GM19438 (cell line): ENCODE measurements around the gene KANSL1.
"Not testable (repeated sequence)": the region's sequence is repeated elsewhere in the genome, so short reads cannot be mapped to it uniquely, and the experiment has no call there.

Experiments used
- ATAC-seq: cut with Tn5 transposase; IDR thresholded peaks from one replicate; pipeline ENCODE4 v1.9.1; 2021; ENCODE audit warnings: low read depth; ENCODE audit not compliant: unreplicated experiment

Gene KANSL1

GRCh38 chr17:46120078-46120477, 73.2 kb downstream of the KANSL1 start:
- ATAC-seq = no peak

- no peak for ATAC-seq
These were observed 74.3 kb downstream of the KANSL1 start for GRCh38 chr17:46118964-46119363.

GRCh38 chr17:46117850-46118696, 75.2 kb downstream of the KANSL1 start:
- ATAC-seq = no peak

- ATAC-seq = no peak
These were observed 76.1 kb downstream of the KANSL1 start for GRCh38 chr17:46117117-46117516.

- no peak for ATAC-seq
These were observed 77.5 kb downstream of the KANSL1 start for GRCh38 chr17:46115699-46116098.

GRCh38 chr17:46111236-46111635, 82.0 kb downstream of the KANSL1 start:
- not testable (repeated sequence) for ATAC-seq

GRCh38 chr17:46110219-46110618, 83.0 kb downstream of the KANSL1 start:
- ATAC-seq = no peak

GRCh38 chr17:46109603-46110189, 83.5 kb downstream of the KANSL1 start:
- ATAC-seq = no peak

- ATAC-seq = no peak
These were observed 84.6 kb downstream of the KANSL1 start for GRCh38 chr17:46108550-46109110.

- ATAC-seq = no peak
These were observed 85.1 kb downstream of the KANSL1 start for GRCh38 chr17:46108120-46108519.

- ATAC-seq = no peak
These were observed 86.1 kb downstream of the KANSL1 start for GRCh38 chr17:46106966-46107644.

GRCh38 chr17:46102806-46103205, 90.4 kb downstream of the KANSL1 start:
- not testable (repeated sequence) for ATAC-seq

- not testable (repeated sequence) for ATAC-seq
These were observed 91.2 kb downstream of the KANSL1 start for GRCh38 chr17:46101785-46102617.

GRCh38 chr17:46100590-46100989, 92.6 kb downstream of the KANSL1 start:
- no peak for ATAC-seq

- ATAC-seq = no peak
These were observed 93.4 kb downstream of the KANSL1 start for GRCh38 chr17:46099865-46100264.

- no peak for ATAC-seq
These were observed 95.7 kb downstream of the KANSL1 start for GRCh38 chr17:46097497-46097896.

GRCh38 chr17:46092991-46093390, 100.2 kb downstream of the KANSL1 start:
- no peak for ATAC-seq

- no peak for ATAC-seq
These were observed 102.4 kb downstream of the KANSL1 start for GRCh38 chr17:46090871-46091270.

- ATAC-seq = no peak
These were observed 103.8 kb downstream of the KANSL1 start for GRCh38 chr17:46089389-46089965.

- no peak for ATAC-seq
These were observed 104.6 kb downstream of the KANSL1 start for GRCh38 chr17:46088595-46088994.
